Subcutaneous adipose tissue (tissue), 4 donors: Measurements from ENCODE around the gene PGP. TPM values are rescaled to one million over a fixed set of nuclear protein-coding genes. Genes with fewer than 3 reads are reported as not detected.

Source experiments
- total RNA-seq, 4 donors: library from RNA; depleted of rRNA; stranded (reverse); fragments of >200 nt; gene quantifications; one replicate each; pipeline ENCODE4 v1.1.0, GENCODE V29; 2016

PGP gene
- total RNA-seq, 4 donors from 2014 or later = 7.7 to 21.1 (median 10.3) TPM

Other genes starting within 250 kb of the PGP start
- gene RNF151, start 248.0 kb downstream of the PGP start, total RNA-seq = not detected
- gene TBL3, start 242.8 kb downstream of the PGP start, total RNA-seq = 10 to 100 TPM; 20.9 to 30.6 (median 26.6) TPM
- gene NOXO1, start 233.4 kb downstream of the PGP start, total RNA-seq = not detected
- 10 to 100 TPM in 3 of 4 donors, 1 to 10 TPM in 1; 9.1 to 17.4 (median 16.1) TPM for gene GFER, start 230.6 kb downstream of the PGP start, total RNA-seq
- gene SYNGR3, start 224.9 kb downstream of the PGP start, total RNA-seq = not detected
- 10 to 100 TPM; 13.9 to 45.0 (median 15.0) TPM for gene ZNF598, start 205.0 kb downstream of the PGP start, total RNA-seq
- gene NPW, start 195.1 kb downstream of the PGP start, total RNA-seq = not detected
- 100 to 1,000 TPM in 1 of 4 donors, 10 to 100 TPM in 3; 15.1 to 140 (median 48.9) TPM for gene NHERF2, start 187.9 kb downstream of the PGP start, total RNA-seq
- gene NTHL1, start 167.0 kb downstream of the PGP start, total RNA-seq = 10 to 100 TPM in 2 of 4 donors, 1 to 10 TPM in 2; 6.5 to 21.7 (median 12.0) TPM
- 100 to 1,000 TPM in 1 of 4 donors, 10 to 100 TPM in 3; 31.1 to 110 (median 50.2) TPM for gene TSC2, start 166.9 kb downstream of the PGP start, total RNA-seq
- 100 to 1,000 TPM in 2 of 4 donors, 10 to 100 TPM in 2; 40.1 to 318 (median 76.1) TPM for gene PKD1, start 78.9 kb downstream of the PGP start, total RNA-seq
- gene RAB26, start 66.2 kb downstream of the PGP start, total RNA-seq = 1 to 10 TPM in 1 of 4 donors, not detected in 3; 3.0 TPM
- 10 to 100 TPM; 19.1 to 45.0 (median 31.1) TPM for gene TRAF7, start 59.1 kb downstream of the PGP start, total RNA-seq
- not detected for gene CASKIN1, start 18.2 kb downstream of the PGP start, total RNA-seq
- 10 to 100 TPM; 29.3 to 58.8 (median 38.0) TPM for gene MLST8, start 9.4 kb downstream of the PGP start, total RNA-seq
- gene BRICD5, start 4.0 kb downstream of the PGP start, total RNA-seq = 1 to 10 TPM in 3 of 4 donors, under 1 TPM in 1; 0.66 to 6.0 (median 4.1) TPM
- 10 to 100 TPM in 3 of 4 donors, 1 to 10 TPM in 1; 9.6 to 33.2 (median 16.8) TPM for gene E4F1, start 8.8 kb upstream of the PGP start, total RNA-seq
- gene DNASE1L2, start 21.6 kb upstream of the PGP start, total RNA-seq = under 1 TPM in 2 of 4 donors, not detected in 2; 0.34 to 0.82 TPM
- 10 to 100 TPM; 32.4 to 96.5 (median 49.8) TPM for gene ECI1, start 36.7 kb upstream of the PGP start, total RNA-seq
- 100 to 1,000 TPM in 1 of 4 donors, 10 to 100 TPM in 3; 66.6 to 127 (median 75.3) TPM for gene RNPS1, start 53.3 kb upstream of the PGP start, total RNA-seq
- gene ABCA3, start 125.9 kb upstream of the PGP start, total RNA-seq = 10 to 100 TPM in 2 of 4 donors, 1 to 10 TPM in 2; 7.0 to 24.9 (median 9.5) TPM
- gene CCNF, start 214.6 kb upstream of the PGP start, total RNA-seq = 1 to 10 TPM; 1.8 to 5.1 (median 2.0) TPM
- gene TEDC2, start 245.3 kb upstream of the PGP start, total RNA-seq = 1 to 10 TPM in 1 of 4 donors, under 1 TPM in 2, not detected in 1; 0.44 to 1.7 (median 0.51) TPM